ENCODE measurements around the gene RD3L.

The RD3L gene

GRCh38 chr14:103892247-103892646 is 50.1 kb downstream of the RD3L start:
- no peak for DNase-seq

- no peak for DNase-seq
These were observed 50.6 kb downstream of the RD3L start for GRCh38 chr14:103891667-103892215.

DNA sequence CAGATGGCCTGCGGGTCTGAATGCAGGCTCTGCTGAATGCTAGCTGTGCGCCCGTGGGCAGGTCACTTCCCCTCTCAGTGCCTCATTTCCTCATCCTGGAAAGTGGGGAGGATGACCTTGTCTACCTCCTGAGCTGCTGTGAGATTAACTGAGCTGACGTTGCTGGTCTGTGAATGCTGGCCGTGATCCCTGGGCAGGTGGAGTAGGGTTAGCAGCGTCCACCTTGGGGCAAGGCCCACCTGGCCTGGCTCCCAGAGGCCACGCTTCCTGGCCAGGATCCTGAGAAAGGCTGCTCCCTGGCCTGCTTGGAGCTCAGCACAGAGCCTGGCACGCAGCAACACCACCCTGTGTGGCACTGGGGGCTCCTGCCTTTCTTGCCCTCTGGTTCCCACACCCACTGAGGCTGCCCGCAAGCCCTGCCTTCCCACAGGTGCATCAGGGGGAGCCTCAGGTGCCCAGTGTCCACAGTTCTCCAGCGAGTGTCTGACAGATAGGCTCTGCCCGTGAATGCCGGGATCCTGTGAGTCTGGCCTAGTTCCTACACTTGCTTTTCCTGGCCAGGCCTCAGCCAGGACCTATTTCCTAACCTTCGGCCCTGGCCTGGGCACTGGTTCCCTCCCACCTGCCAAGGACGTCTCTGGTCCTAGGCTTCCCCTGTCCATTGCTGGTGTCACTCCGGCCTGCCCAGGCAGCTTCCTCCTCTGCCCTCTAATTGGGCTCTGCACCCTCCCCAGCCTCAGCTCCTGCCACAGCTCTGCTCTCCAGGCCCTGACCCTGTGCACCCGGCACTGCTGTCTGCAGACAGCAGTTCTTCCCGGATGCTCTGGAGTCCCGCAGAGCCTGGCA is 51.3 kb downstream of the RD3L start:
- no peak for DNase-seq
